ENCODE measurements around the gene RPL3. TPM values are rescaled to one million over a fixed set of nuclear protein-coding genes. Genes with fewer than 3 reads are reported as not detected.
"Not testable (repeated sequence)": the region's sequence is repeated elsewhere in the genome, so short reads cannot be mapped to it uniquely, and the experiment has no call there.

The RPL3 gene
- total RNA-seq, 2 experiments from 2014 or later: 2,644 to 2,715 TPM

GRCh38 chr22:39352306-39352891, 33.0 kb upstream of the RPL3 start:
- POLR2A ChIA-PET: no interaction called here
- CTCF ChIA-PET: interaction anchor here (1.1 to 1.4 kb wide), 2 partner anchors 47 to 178 kb away, joined by 3 to 4 read pairs; partner anchors contain the start of gene TAB1

DNA sequence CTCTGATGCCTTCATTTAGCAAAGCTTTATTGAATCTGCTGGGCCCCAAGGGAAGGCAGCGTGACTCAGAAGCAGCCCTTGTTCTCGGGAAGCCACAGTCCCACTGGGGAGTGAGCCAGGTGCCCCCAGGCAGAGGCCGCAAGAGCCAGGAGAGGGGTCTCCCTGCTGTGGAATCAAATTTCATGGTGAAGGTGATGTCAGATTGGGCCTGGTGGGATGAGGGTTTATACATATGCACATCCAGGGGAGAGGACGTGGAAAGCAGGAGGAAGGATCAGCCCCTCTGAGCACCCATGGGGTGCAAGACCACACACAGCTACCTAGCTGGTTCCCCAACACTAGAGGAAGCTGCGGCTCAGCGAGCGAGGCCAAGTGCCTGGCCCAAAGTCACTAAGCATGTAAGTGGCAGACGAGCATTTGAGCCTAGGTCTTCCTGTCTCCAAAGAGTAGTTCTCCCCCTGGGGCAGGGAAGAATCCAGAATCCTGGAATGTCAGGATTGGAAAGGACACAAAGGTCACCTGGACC, 32.3 kb upstream of the RPL3 start:
- CTCF ChIA-PET: interaction anchor here (1.1 to 1.4 kb wide), 2 partner anchors 48 to 178 kb away, joined by 3 to 4 read pairs; partner anchors contain the start of gene TAB1
- POLR2A ChIA-PET: no interaction called here

DNA sequence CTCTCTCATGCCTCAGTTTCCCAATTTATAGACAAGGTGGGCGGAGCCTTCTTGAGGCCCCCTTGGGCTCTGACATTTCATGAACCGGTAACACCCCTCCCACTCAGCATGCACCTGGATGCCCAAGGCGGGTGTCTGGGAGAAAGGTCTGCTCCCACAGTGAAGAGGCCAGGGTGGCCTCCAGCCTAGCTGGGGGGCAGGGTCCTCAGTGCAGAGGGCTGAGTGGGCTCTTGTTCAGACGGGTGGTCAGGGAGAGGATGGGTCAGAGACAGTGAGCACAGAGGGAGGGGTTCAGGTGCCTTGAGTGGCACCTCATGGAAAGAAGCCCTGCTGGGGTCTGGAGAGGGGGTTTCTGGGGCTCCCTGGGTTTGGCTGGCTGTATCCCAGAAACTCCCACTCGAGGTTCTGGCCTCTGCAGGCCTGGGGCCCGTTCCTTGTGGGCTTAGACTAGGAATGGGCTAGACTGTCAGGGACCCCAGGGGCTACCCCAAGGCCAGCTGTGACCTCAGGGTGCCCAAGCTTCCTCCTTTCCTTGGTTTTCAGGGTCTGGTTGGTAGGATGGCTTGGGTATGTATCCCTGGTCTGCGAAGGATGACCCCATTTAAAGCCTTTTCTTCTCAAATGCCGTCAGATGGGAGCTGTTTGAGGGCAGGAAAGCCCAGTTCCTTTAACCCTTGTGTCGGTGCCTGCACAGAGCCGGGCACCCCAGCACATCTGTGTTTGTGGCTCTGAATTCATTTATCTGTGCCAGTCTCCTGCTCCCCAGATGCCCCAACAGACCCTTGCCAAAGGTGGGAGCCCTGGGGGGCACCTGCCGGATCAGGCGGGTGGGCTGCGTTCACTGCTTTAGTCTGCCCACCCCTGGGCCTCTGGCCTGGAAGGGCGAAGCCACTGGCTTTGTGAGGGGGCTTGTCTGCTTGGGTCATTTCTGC, 31.6 kb upstream of the RPL3 start:
- ChIA-PET CTCF (interaction anchor here (1.1 to 1.4 kb wide), 2 partner anchors 48 to 179 kb away, joined by 3 to 4 read pairs; partner anchors contain the start of gene TAB1), POLR2A (no interaction called here)

GRCh38 chr22:39349967-39350726, 30.7 kb upstream of the RPL3 start, which contains the start of gene SYNGR1:
Gene SYNGR1 (plus strand): TSS chr22:39349991. CDS start chr22:39350011, 20 bp downstream.
- CTCF ChIA-PET: no interaction called here
- POLR2A ChIA-PET: interaction anchor here (0.9 to 2.6 kb wide), 2 partner anchors 31 to 172 kb away, joined by 3 to 10 read pairs; partner anchors contain the start of gene RPL3

DNA sequence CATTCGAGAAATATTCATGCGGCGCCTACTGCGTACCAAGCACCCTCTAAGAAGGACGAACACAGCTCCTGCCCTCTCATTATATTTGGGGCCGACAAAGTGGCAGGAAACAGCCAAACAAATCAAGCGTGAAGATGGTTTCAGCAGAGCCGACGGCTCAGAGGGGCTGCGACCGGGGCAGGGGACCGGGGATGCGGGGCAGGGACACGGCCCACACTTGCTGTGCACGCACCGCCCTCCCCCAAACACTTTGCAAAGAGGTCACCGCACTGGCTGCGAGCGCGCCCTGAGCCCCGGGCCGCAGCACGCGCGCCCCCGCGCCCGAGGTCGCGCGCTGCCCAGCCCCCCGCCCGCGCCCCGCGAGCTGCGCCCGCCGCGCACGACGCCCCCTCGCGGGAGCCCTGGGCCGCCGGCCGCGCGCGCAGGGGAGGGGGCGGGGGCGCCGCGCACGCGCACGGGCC, 30.1 kb upstream of the RPL3 start:
- CTCF ChIA-PET: interaction anchor here (2.9 kb wide), 1 partner anchor 18 kb away, joined by 10 read pairs; no protein-coding TSS in a partner anchor

GRCh38 chr22:39348909-39349505, 29.6 kb upstream of the RPL3 start:
- CTCF ChIA-PET: interaction anchor here (2.9 kb wide), 1 partner anchor 18 kb away, joined by 10 read pairs; no protein-coding TSS in a partner anchor
- POLR2A ChIA-PET: interaction anchor here (0.9 to 2.6 kb wide), 2 partner anchors 30 to 173 kb away, joined by 3 to 10 read pairs; partner anchors contain the start of gene RPL3

More for the DNA sequence above, 30.1 kb upstream of the RPL3 start:
- POLR2A ChIA-PET: interaction anchor here (0.9 to 2.6 kb wide), 2 partner anchors 30 to 173 kb away, joined by 3 to 10 read pairs; partner anchors contain the start of gene RPL3

GRCh38 chr22:39345231-39345630, 25.8 kb upstream of the RPL3 start:
- ChIA-PET POLR2A (interaction anchor here (0.6 kb wide), 1 partner anchor 91 kb away, joined by 3 read pairs; no protein-coding TSS in a partner anchor), CTCF (no interaction called here)

GRCh38 chr22:39344046-39344390, 24.6 kb upstream of the RPL3 start:
- CTCF ChIA-PET: interaction anchor here (0.6 to 1.7 kb wide), 4 partner anchors 43 to 907 kb away, joined by 3 to 6 read pairs (median 4); partner anchors contain the start of gene RPS19BP1
- POLR2A ChIA-PET: no interaction called here

GRCh38 chr22:39343259-39344045, 24.0 kb upstream of the RPL3 start:
- CTCF ChIA-PET: interaction anchor here (0.6 to 1.7 kb wide), 4 partner anchors 43 to 908 kb away, joined by 3 to 6 read pairs (median 4); partner anchors contain the start of gene RPS19BP1
- POLR2A ChIA-PET: no interaction called here

DNA sequence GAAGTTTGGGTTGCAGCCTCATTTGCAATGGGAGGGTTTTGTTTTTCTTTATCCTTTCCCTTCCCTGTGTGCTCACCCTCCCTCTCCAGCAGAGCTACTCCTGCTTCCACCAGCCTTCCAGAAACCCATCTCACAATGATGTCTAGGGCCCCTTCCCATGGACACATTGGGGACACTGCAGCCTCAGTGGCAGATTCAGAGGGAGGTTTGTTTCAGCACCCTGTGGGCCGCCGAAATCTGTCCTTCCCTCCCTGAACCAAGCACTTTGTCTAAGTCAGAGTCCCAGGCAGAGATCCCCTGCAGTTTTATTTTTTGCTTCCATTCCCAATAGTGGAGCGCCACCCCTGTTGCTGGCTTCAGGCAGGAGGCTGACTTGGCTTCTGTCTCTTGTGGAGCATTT, 21.8 kb upstream of the RPL3 start:
- ChIA-PET CTCF (interaction anchor here (0.7 kb wide), 1 partner anchor 301 kb away, joined by 3 read pairs; no protein-coding TSS in a partner anchor), POLR2A (no interaction called here)

DNA sequence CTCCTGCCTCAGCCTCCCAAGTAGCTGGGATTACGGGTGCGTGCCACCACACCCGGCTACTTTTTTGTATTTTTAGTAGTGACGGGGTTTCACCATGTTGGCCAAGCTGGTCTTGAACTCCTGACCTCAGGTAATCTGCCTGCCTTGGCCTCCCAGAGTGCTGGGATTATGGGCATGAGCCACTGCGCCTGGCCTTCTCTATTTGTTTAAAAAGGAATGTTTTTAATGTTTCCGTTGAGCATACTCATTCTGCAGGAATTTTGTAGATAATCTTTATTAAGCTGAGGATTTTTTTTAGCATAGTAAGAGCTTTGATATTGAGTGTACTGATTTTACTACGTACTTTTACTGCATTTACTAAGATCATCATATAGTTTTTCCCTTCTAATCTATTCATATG, 20.4 kb upstream of the RPL3 start:
- POLR2A ChIA-PET: not testable (repeated sequence)
- CTCF ChIA-PET: interaction anchor here (0.6 kb wide), 1 partner anchor 286 kb away, joined by 3 read pairs; no protein-coding TSS in a partner anchor

GRCh38 chr22:39336411-39336810, 17.0 kb upstream of the RPL3 start:
- ChIA-PET CTCF (no interaction called here), POLR2A (no interaction called here)

- CTCF ChIA-PET: interaction anchor here (0.6 to 1.1 kb wide), 3 partner anchors 10 to 17 kb away, joined by 3 to 4 read pairs (median 4); no protein-coding TSS in a partner anchor
- POLR2A ChIA-PET: interaction anchor here (0.6 to 2.4 kb wide), 2 partner anchors 14 to 73 kb away, joined by 3 to 10 read pairs; partner anchors contain the start of gene RPL3
These were observed 13.1 kb upstream of the RPL3 start for GRCh38 chr22:39332441-39333064.

DNA sequence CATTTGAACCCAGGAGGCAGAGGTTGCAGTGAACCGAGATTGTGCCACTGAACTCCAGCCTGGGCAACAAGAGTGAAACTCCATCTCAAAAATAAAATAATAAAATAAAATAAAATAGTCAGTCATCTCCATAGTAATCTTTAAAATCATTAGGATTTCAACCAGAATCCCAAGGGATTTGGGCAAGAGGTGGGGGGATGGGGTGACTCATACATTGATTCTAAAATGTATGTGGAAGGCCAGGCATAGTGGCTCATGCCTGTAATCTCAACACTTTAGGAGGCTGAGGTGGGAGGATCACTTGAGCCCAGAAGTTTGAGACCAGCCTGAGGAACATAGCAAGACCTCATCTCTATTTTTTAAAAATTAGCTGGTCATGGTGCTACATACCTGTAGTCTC, 11.1 kb upstream of the RPL3 start:
- CTCF ChIA-PET: interaction anchor here (0.6 to 2.3 kb wide), 4 partner anchors 18 to 694 kb away, joined by 3 to 10 read pairs (median 4); no protein-coding TSS in a partner anchor
- POLR2A ChIA-PET: not testable (repeated sequence)

DNA sequence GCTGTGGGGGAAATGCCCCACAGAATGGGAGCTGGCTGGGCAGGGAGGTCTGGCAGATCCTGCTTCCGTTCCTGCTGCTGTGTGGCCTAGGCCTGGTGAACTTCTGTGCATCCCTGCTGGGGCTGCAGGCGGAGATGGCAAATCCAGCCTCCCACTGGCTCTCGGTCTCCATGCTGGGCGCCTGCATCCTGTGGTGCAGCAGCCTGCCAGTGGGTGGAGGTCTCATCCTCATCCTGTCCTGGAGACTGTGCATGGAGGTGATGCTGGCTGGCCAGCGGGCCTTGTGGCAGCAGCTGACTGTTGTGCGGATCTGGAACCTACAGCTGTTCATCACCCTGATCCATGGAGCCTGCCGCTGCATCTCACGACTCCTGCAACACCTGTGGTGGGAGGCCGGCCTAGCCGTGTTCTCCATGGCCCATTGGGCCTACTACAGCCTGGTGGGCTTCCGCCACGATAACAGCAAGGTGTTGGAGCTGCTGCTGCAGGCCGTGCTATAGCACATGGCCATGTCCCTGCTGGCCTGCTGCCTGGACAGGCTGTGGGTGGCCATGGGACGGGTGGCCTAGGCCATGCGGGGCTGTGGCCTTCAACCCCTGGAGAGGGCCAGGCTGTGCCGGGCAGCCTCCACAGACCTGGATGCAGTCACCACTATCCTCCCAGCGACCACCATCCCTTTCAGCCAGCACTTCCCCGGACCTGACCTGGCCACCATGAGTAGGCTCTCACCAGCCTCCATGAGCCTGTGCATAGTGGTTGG, 8.8 kb upstream of the RPL3 start:
- POLR2A ChIA-PET: no interaction called here
- CTCF ChIA-PET: interaction anchor here (0.7 kb wide), 1 partner anchor 484 kb away, joined by 3 read pairs; the partner anchor contains the start of gene NPTXR

DNA sequence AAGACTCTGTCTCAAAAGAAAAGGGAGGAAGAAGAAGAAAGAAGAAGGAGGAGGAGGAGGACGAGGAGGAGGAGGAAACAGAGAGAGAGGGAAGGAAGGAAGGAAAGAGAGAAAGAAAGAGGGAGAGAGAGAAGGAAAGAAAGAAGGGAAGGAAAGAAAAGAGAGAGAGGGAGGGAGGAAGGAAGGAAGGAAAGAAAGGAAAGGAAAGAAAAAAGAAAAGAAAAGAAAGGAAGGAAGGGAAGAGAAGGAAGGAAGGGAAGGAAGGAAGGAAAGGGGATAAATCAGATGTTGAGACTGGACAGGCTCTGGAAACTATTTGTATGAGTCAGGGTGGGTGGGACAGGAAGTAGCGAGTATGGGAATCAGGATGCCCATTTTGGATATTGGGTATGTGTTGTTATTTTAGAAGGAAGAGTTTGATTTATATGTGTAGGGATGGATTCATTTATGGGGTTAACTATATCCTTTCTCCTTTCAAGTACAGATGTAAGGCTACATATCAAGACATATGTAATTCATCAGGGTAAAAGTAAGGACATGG, 6.0 kb upstream of the RPL3 start:
- POLR2A ChIA-PET: no interaction called here
- CTCF ChIA-PET: no interaction called here
